ENCODE measurements around the gene ULBP2.
"Not testable (repeated sequence)": the region's sequence is repeated elsewhere in the genome, so short reads cannot be mapped to it uniquely, and the experiment has no call there.

ULBP2 gene

DNA sequence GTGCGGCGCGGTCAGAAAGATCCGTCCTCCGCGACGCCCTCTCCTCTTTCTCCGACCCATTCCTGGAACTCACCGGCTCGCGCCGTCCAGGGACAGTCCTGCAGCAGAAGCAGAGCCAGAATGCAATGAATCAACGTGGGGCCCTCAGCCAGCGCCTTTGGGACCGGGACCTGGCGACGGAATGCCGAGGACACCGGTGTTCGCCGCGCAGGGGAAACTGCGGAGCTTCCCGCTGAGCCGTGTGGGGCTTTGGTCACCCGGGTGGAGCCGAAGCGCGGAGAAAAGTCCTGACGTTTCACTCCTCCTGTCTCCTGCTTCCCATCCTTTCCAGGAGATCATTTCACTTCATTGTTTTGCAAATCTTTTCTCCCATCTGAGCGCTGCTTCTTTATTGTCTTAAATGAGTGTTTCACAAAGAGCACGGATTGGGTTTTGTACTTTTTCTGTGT is 48.4 kb downstream of the ULBP2 start:
- DNase-seq (ENCODE audit: extremely low spot score, insufficient read length, low read depth), result no peak
- FAIRE-seq, result no peak

DNA sequence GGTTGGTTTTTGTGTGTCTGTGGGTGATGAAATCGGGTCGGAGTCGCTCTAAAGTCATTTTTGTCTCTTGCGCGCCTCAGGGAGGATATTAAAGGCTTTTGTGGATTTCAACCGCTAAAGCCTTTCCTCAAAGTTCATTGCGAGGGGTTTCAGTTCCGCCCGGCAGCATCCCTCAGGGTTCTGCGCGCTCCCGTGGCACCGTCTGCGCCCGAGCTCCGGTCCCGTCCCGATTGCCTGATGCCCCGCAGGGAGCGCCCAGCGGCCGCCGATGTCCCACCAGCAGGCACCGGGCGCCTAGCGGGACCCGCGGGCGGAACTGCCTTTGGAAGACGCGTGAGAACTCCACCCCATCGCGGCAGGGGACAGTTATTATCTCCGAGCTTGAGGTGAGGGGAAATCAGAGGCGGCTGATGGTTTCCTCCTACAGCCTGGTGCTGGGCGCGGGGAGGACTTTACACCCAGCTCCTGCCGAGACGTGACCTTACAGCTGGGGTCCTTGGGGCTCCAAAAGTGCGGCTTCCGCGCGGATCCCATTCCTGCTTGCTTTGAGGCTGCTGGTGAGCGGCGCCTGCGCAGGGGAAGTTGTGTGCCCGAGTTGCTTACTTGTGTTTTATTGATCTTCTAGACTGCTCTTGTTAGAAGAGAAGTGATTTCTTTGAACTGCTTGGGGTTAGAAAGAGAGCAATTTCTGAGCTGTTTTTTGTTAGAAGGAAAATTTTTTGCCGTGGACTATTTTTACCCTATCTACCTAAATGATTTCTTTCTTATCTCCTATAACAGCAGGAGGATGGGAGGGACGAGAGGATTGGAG is 49.1 kb downstream of the ULBP2 start:
- DNase-seq (ENCODE audit: extremely low spot score, insufficient read length, low read depth), result no peak
- peak; percentile 73 for FAIRE-seq

DNA sequence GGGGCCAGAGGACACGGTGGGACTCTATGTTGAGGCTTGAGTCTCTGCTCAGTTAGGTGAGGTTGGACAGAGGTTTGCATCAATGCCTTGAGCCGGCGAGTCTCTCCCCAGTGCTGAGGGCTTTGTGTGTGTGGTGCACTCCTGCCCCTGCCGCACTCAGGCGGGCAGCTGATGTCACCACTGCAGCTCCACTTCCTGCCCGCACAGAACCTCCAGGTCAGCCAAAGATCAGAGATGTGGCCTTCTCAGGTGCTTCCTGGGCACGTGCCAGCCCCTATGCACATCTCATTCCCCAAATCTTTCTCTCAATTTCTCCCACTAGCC is 49.6 kb downstream of the ULBP2 start:
- not testable (repeated sequence) for DNase-seq (ENCODE audit: extremely low spot score, insufficient read length, low read depth)
- FAIRE-seq, result peak; percentile 65

DNA sequence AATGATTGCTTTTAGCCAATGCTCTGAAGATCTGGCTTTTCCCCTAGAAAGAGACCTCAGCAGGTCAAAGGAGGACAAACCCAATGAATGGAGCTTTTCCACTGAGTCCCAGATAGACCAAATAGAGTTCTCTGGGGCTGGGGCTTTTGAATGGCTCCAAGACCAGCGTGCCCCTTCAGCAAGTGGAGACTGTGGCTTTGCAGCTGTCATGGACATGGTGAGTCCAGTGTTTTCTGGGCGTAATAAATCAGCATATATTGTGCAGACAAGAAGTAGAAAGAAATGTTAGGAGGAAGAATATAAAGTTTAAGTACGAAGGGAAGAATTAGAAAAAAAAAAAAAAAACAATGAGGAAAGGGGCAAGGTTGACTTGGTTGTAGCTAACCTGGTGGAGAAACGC is 50.0 kb downstream of the ULBP2 start:
- FAIRE-seq, result no peak
- no peak for DNase-seq (ENCODE audit: extremely low spot score, insufficient read length, low read depth)

DNA sequence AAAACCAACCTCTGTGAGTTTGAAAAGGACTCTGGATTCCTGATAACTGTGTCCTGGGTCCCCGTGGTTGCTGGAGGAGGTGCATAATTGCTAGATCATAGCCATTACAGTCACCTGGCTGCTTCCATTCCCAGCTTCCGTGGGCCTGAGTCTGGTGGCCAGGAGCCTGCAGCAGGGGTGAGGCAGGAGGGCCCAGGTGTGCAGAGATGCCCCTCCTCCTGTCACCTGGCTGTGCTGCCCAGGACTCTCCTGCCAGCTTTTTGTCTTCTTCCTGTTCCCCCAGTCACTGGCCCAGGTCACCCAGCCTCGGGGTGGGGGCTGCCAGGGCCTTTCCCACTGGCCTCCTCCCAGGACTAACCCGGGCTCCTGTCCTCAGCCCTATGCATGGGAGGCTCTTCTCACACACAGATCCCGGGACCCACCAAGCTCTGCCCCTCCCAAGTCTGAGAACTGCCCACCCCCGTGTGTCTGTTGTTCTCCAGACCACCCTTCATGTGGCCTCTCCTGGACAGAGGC is 53.5 kb downstream of the ULBP2 start:
- DNase-seq (ENCODE audit: extremely low spot score, insufficient read length, low read depth) (no peak), FAIRE-seq (no peak)

DNA sequence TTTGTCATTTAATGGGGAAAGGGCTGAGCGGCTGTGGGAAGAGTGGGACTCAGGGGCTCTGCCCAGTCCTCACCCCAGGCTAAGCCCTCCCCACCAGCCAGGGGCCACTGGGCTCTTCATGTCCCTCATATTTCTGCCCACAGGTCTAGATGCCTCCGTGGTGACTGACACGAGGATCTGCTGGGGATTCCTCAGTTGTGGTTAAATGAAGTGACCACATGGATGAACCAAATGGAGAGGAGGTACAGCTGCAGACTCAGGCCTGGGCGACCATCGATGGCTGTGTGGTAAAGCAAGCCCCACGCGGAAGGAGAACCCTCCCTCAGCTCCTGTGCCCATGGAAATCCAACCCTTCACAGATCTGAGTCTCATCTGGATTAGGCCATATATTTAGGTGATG is 54.2 kb downstream of the ULBP2 start:
- DNase-seq (ENCODE audit: extremely low spot score, insufficient read length, low read depth) (no peak), FAIRE-seq (no peak)
